H1 (cell line): ENCODE measurements around the gene MAPK4. TPM values are rescaled to one million over a fixed set of nuclear protein-coding genes. Genes with fewer than 3 reads are reported as not detected.

Experiments
- CTCF ChIA-PET: fragments of 300-600 bp; sonication (Branson Sonifier 250); formaldehyde crosslinking; loops from one replicate; lab custom pipeline; 2021; ENCODE audit not compliant: partially characterized antibody; lab: Charles Lee
- POLR2A ChIA-PET: fragments of 300-600 bp; sonication (Branson Sonifier 250); formaldehyde crosslinking; loops from one replicate; lab custom pipeline; 2021; ENCODE audit warnings: inconsistent platforms; ENCODE audit not compliant: partially characterized antibody; lab: Charles Lee
- DNase-seq, 2 experiments: peaks; one replicate each; pipeline versions ENCODE4 v3.0.0 to v3.0.0-alpha.2; 2010 to 2022; ENCODE audit warnings: low spot score in 2 of 2, low read depth in 1 of 2, mixed read lengths in 1 of 2
- FAIRE-seq: peaks from 2 replicates; lab custom pipeline; 2011; peaks lifted over from hg19 to GRCh38; lab: Jason Lieb, UNC
- H2AFZ ChIP-seq: 2 replicates; pipeline ENCODE4 v1.8.1; 2012; ENCODE audit warnings: low read length, inconsistent platforms
- H2AK5ac ChIP-seq: 2 replicates; pipeline ENCODE4 v1.6.1; 2013; ENCODE audit warnings: low read depth, low read length
- H2BK120ac ChIP-seq: replicated peaks from 2 replicates; pipeline ENCODE3; 2013; ENCODE audit warnings: low read depth, low read length, inconsistent platforms
- H2BK12ac ChIP-seq: 2 replicates; pipeline ENCODE4 v1.6.1; 2013; ENCODE audit warnings: low read depth, low read length
- H2BK15ac ChIP-seq: 2 replicates; pipeline ENCODE4 v1.6.1; 2013; ENCODE audit warnings: low read length
- H2BK20ac ChIP-seq: 2 replicates; pipeline ENCODE4 v1.6.1; 2013; ENCODE audit warnings: low read length
- H2BK5ac ChIP-seq: 2 replicates; pipeline ENCODE4 v1.6.1; 2013; ENCODE audit warnings: low read depth, low read length
- H3K14ac ChIP-seq: 2 replicates; pipeline ENCODE4 v1.6.1; 2013; ENCODE audit warnings: inconsistent platforms; ENCODE audit not compliant: insufficient read length
- H3K18ac ChIP-seq: 2 replicates; pipeline ENCODE4 v1.6.1; 2013; ENCODE audit warnings: low read length; ENCODE audit errors: extremely low read depth
- H3K23ac ChIP-seq: 2 replicates; pipeline ENCODE4 v1.6.1; 2013; ENCODE audit warnings: inconsistent platforms; ENCODE audit not compliant: insufficient read length
- H3K23me2 ChIP-seq: 2 replicates; pipeline ENCODE4 v1.6.1; 2013; ENCODE audit warnings: low read depth, low read length
- H3K27ac ChIP-seq: 2 replicates; pipeline ENCODE4 v1.6.1; 2011; ENCODE audit warnings: low read depth, low read length, inconsistent platforms
- H3K27me3 ChIP-seq, 4 experiments: replicated peaks in 1 of 4; 1 replicate in 1 of 4; 2 replicates in 3 of 4; pipeline versions ENCODE4 v1.6.1 to v1.8.1; 2011 to 2013; ENCODE audit warnings: low read length in 3 of 4, mild to moderate bottlenecking in 3 of 4, inconsistent platforms in 2 of 4, mixed read lengths in 2 of 4, moderate library complexity in 1 of 4; ENCODE audit not compliant: control insufficient read depth in 3 of 4, insufficient read depth in 3 of 4; ENCODE audit errors: extremely low read depth in 1 of 4
- H3K36me3 ChIP-seq, 4 experiments: 2 replicates each; pipeline versions ENCODE4 v1.6.1 to v1.8.1; 2011 to 2013; ENCODE audit warnings: mild to moderate bottlenecking in 4 of 4, low read length in 3 of 4, moderate library complexity in 2 of 4, control low read depth in 1 of 4, inconsistent platforms in 1 of 4; ENCODE audit not compliant: insufficient read depth in 4 of 4, control insufficient read depth in 2 of 4
- H3K4ac ChIP-seq: replicated peaks from 2 replicates; pipeline ENCODE3; 2013; ENCODE audit warnings: low read length, low read depth, mixed read lengths, inconsistent platforms; ENCODE audit not compliant: insufficient read length
- H3K4me1 ChIP-seq, 4 experiments: replicated peaks in 1 of 4; 1 replicate in 1 of 4; 2 replicates in 3 of 4; pipeline versions ENCODE4 v1.6.1 to v1.8.1; 2011 to 2013; ENCODE audit warnings: low read length in 3 of 4, inconsistent platforms in 2 of 4, mixed read lengths in 1 of 4; ENCODE audit not compliant: insufficient read depth in 4 of 4, control insufficient read depth in 3 of 4
- H3K4me2 ChIP-seq, 2 experiments: 2 replicates each; pipeline versions ENCODE4 v1.6.1 to v1.8.1; 2011 to 2013; ENCODE audit warnings: low read depth in 2 of 2, low read length in 2 of 2, control low read depth in 1 of 2, inconsistent platforms in 1 of 2, mild to moderate bottlenecking in 1 of 2; ENCODE audit not compliant: insufficient read depth in 1 of 2
- H3K4me3 ChIP-seq, 4 experiments: fragments of 200-600, 300-600 bp in 1 of 4; sonication (generic), shearing (Covaris generic), sonication (Bioruptor Twin) in 1 of 4; 2 replicates each; pipeline versions ENCODE4 v1.5.1 to v1.8.1; 2011 to 2016; ENCODE audit warnings: low read length in 4 of 4, low read depth in 3 of 4, control low read depth in 2 of 4, inconsistent platforms in 2 of 4, mild to moderate bottlenecking in 2 of 4, mixed read lengths in 1 of 4, moderate library complexity in 1 of 4; ENCODE audit not compliant: insufficient read depth in 2 of 4; ENCODE audit errors: extremely low read depth in 1 of 4
- H3K56ac ChIP-seq: replicated peaks from 2 replicates; pipeline ENCODE3; 2013; ENCODE audit warnings: low read depth, mild to moderate bottlenecking, mixed read lengths, low read length, inconsistent platforms; ENCODE audit not compliant: insufficient read length
- H3K79me1 ChIP-seq: 2 replicates; pipeline ENCODE4 v1.6.1; 2013; ENCODE audit warnings: low read depth, low read length, control low read depth
- H3K79me2 ChIP-seq, 2 experiments: 2 replicates each; pipeline versions ENCODE4 v1.6.1 to v1.8.1; 2012 to 2013; ENCODE audit warnings: low read length in 2 of 2, mild to moderate bottlenecking in 2 of 2, inconsistent platforms in 1 of 2; ENCODE audit not compliant: insufficient read depth in 2 of 2, control insufficient read depth in 1 of 2
- H3K9ac ChIP-seq, 4 experiments: replicated peaks in 1 of 4; 1 replicate in 1 of 4; 2 replicates in 3 of 4; pipeline versions ENCODE4 v1.6.1 to v1.8.1; 2011 to 2013; ENCODE audit warnings: low read depth in 3 of 4, low read length in 3 of 4, control low read depth in 2 of 4, mild to moderate bottlenecking in 2 of 4, moderate library complexity in 2 of 4, inconsistent platforms in 1 of 4; ENCODE audit errors: extremely low read depth in 1 of 4
- H3K9me3 ChIP-seq, 2 experiments: 2 replicates each; pipeline versions ENCODE4 v1.6.1 to v1.8.1; 2012 to 2013; ENCODE audit warnings: mild to moderate bottlenecking in 2 of 2, moderate library complexity in 2 of 2, control low read depth in 1 of 2, inconsistent platforms in 1 of 2, low read depth in 1 of 2, low read length in 1 of 2, mixed read lengths in 1 of 2; ENCODE audit not compliant: insufficient read depth in 2 of 2
- H4K20me1 ChIP-seq, 2 experiments: replicated peaks in 1 of 2; 2 replicates each; pipeline versions ENCODE3 to v1.8.1; 2011 to 2013; ENCODE audit warnings: inconsistent platforms in 2 of 2, low read length in 2 of 2, mild to moderate bottlenecking in 1 of 2; ENCODE audit not compliant: insufficient read depth in 2 of 2, control insufficient read depth in 1 of 2
- H4K5ac ChIP-seq: 2 replicates; pipeline ENCODE4 v1.6.1; 2013; ENCODE audit warnings: low read length, low read depth, mixed read lengths, inconsistent platforms; ENCODE audit not compliant: insufficient read length
- H4K8ac ChIP-seq: 2 replicates; pipeline ENCODE4 v1.8.0; 2013; ENCODE audit warnings: mild to moderate bottlenecking, moderate library complexity, low read length, inconsistent platforms; ENCODE audit not compliant: insufficient read depth; ENCODE audit errors: extremely low read depth
- H4K91ac ChIP-seq: replicated peaks from 2 replicates; pipeline ENCODE3; 2013; ENCODE audit warnings: low read length, mixed read lengths, inconsistent platforms; ENCODE audit not compliant: insufficient read length
- ATF2 ChIP-seq: IDR thresholded peaks from 2 replicates; pipeline ENCODE4 v1.6.1; 2012; ENCODE audit warnings: low read length, inconsistent platforms
- CTCF ChIP-seq, 3 experiments: IDR thresholded peaks; 1 replicate in 2 of 3; 2 replicates in 1 of 3; pipeline versions ENCODE4 v1.5.1 to v1.6.1; 2011; ENCODE audit warnings: low read length in 3 of 3, mild to moderate bottlenecking in 3 of 3, inconsistent platforms in 2 of 3, low read depth in 1 of 3, moderate library complexity in 1 of 3; ENCODE audit not compliant: insufficient read depth in 1 of 3; ENCODE audit errors: control extremely low read depth in 1 of 3
- EP300 ChIP-seq, 2 experiments: IDR thresholded peaks; 1 replicate in 1 of 2; 2 replicates in 1 of 2; pipeline ENCODE4 v1.6.1; 2011 to 2012; ENCODE audit warnings: low read depth in 2 of 2, low read length in 2 of 2, mild to moderate bottlenecking in 2 of 2, borderline replicate concordance in 1 of 2, inconsistent platforms in 1 of 2, moderate library complexity in 1 of 2
- HDAC6 ChIP-seq: IDR thresholded peaks from one replicate; pipeline ENCODE4 v1.7.1; 2012; ENCODE audit warnings: low read depth, mild to moderate bottlenecking, inconsistent platforms, low read length, moderate library complexity
- KDM1A ChIP-seq: fragments of 200-600, 300-600 bp; sonication (generic); IDR thresholded peaks from 2 replicates; pipeline ENCODE4 v1.7.1; 2016; ENCODE audit warnings: mild to moderate bottlenecking, low read length, borderline replicate concordance
- RXRA ChIP-seq: IDR thresholded peaks from 2 replicates; pipeline ENCODE4 v1.6.1; 2011; ENCODE audit warnings: low read depth, mild to moderate bottlenecking, low read length, moderate library complexity; ENCODE audit not compliant: insufficient read depth
- SUZ12 ChIP-seq: fragments of 200-600 bp; sonication (generic); IDR thresholded peaks from 2 replicates; pipeline ENCODE4 v1.6.1; 2012; ENCODE audit warnings: mild to moderate bottlenecking, inconsistent platforms, low read length, moderate library complexity, mixed read lengths
- TAF7 ChIP-seq: optimal IDR thresholded peaks from 2 replicates; pipeline ENCODE3; 2011; ENCODE audit warnings: low read depth, mild to moderate bottlenecking, inconsistent platforms, low read length, moderate library complexity, borderline replicate concordance
- TCF12 ChIP-seq: IDR thresholded peaks from 2 replicates; pipeline ENCODE4 v1.6.1; 2011; ENCODE audit warnings: low read depth, mild to moderate bottlenecking, low read length
- WGBS, 2 experiments: shearing (Covaris generic) in 1 of 2; methylation state at CpG; one replicate each; pipeline versions ENCODE4 v1.1.6 to v1.1.7; 2013 to 2015; ENCODE audit warnings: low lambda C conversion rate in 2 of 2, mixed read lengths in 2 of 2, inconsistent platforms in 1 of 2, low coverage in 1 of 2, missing lambda C conversion rate in 1 of 2; ENCODE audit not compliant: insufficient replicate concordance in 2 of 2, insufficient coverage in 1 of 2, insufficient read length in 1 of 2; ENCODE audit errors: extremely low coverage in 1 of 2, missing lambda C conversion rate in 1 of 2; 5-methylcytosine and 5-hydroxymethylcytosine counted together
- polyA plus RNA-seq, 7 experiments: library from polyadenylated mRNA; depleted of rRNA in 3 of 7; stranded (reverse) in 5 of 7; unstranded in 2 of 7; fragments of >200 nt in 5 of 7; fragments of 200-250 nt in 2 of 7; gene quantifications; 1 replicate in 5 of 7; 2 replicates in 1 of 7; 4 replicates in 1 of 7; pipeline versions ENCODE4 v1.2.1 to v1.2.3, GENCODE V29; 2011 to 2013; ENCODE audit warnings: missing spikeins in 2 of 7, mixed read lengths in 2 of 7
- total RNA-seq: library from RNA; stranded (reverse); fragmentation: NEBNext Ultra II Directional; extraction: Animal tissue kit (Norgen Biotek cat#: 25700); gene quantifications from 2 replicates; pipeline ENCODE4 v1.2.1, GENCODE V29; 2021

Gene MAPK4
- total and polyA plus RNA-seq, 2 of the 8 experiments (the other 6 are each of a cell fraction or from before 2014, with no cell fraction given), result 3.2 to 3.7 TPM

- H4K91ac ChIP-seq, result peak overlapping the region; percentile 30
- TF ChIP-seq HDAC6 (no peak), TAF7 (no peak), ATF2 (no peak), EP300 (IDR thresholded peaks at IDR 0.05; ENCODE audit: borderline replicate concordance in 1 of 2, low read depth in 2 of 2, low read length in 2 of 2) (no peak), RXRA (no peak), TCF12 (no peak), CTCF (IDR thresholded peaks at IDR 0.05; ENCODE audit: control extremely low read depth in 1 of 3, insufficient read depth in 1 of 3, low read depth in 1 of 3, low read length in 3 of 3) (no peak), KDM1A (no peak), SUZ12 (no peak)
- H3K4me1 ChIP-seq, result peaks cover 0 to 1% (median 0%) of the 10 kb centered on the region in 4 experiments; a peak in 1 of 7 replicates
- ChIA-PET POLR2A (interaction anchor here (1.8 kb wide), 1 partner anchor 15 kb away, joined by 5 read pairs; no protein-coding TSS in a partner anchor), CTCF (interaction anchor here (0.6 to 3.1 kb wide), 11 partner anchors 10 to 317 kb away, joined by 3 to 20 read pairs (median 4); no protein-coding TSS in a partner anchor)
- no peak overlapping the region for H3K56ac ChIP-seq
- H2BK20ac ChIP-seq, result no peak overlapping the region
- H3K79me2 ChIP-seq, result no peaks in the 10 kb centered on the region
- H2AFZ ChIP-seq, result no peak overlapping the region
- no peak overlapping the region for H3K27ac ChIP-seq
- H2AK5ac ChIP-seq, result no peak overlapping the region
- no peaks in the 10 kb centered on the region for H3K36me3 ChIP-seq
- H3K27me3 ChIP-seq, result no peaks in the 10 kb centered on the region
- DNase-seq, result no peak
- H3K23me2 ChIP-seq, result no peaks in the 10 kb centered on the region
- H3K9me3 ChIP-seq, result no peaks in the 10 kb centered on the region
- no peak overlapping the region for H2BK15ac ChIP-seq
- H4K8ac ChIP-seq, result no peak overlapping the region
- H2BK12ac ChIP-seq, result peak overlapping the region; percentile 43; the same call in 1 of the 2 replicates
- H2BK120ac ChIP-seq, result no peak overlapping the region
- H2BK5ac ChIP-seq, result no peak overlapping the region
- no peak overlapping the region for H3K9ac ChIP-seq
- H3K4me2 ChIP-seq, result no peak overlapping the region
- no peaks in the 10 kb centered on the region for H3K79me1 ChIP-seq
- WGBS, 2 experiments, result 92% methylated on average over 5 of the region's 5 CpGs; no CpG with 5 or more reads in 1 of the 2 experiments
- H3K18ac ChIP-seq, result no peak overlapping the region
- no peak for FAIRE-seq
- no peaks in the 10 kb centered on the region for H4K20me1 ChIP-seq
- no peak overlapping the region for H3K14ac ChIP-seq
- H3K4ac ChIP-seq, result peak overlapping the region; percentile 34
- H4K5ac ChIP-seq, result no peak overlapping the region
- H3K4me3 ChIP-seq, result no peak overlapping the region
- H3K23ac ChIP-seq, result no peak overlapping the region
Measured at GRCh38 chr18:50711386-50711785, 151.5 kb downstream of the MAPK4 start.
